IMR-90 (cell line): ENCODE results near the gene MDH1. TPM values are rescaled to one million over a fixed set of nuclear protein-coding genes. Genes with fewer than 3 reads are reported as not detected.

Experiments used
- ATAC-seq: fragments of 200-7000 bp; cut with Tn5 transposase; 2 replicates; pipeline ENCODE4 v1.9.1; 2020; ENCODE audit warnings: low read depth, mild to moderate bottlenecking, moderate library complexity
- BruUV-seq: library from RNA; stranded (reverse); fragments of 400-500 nt; replicated peaks from 2 replicates; lab custom pipeline; 2021; lab: Mats Ljungman, UMichigan
- CTCF ChIA-PET: fragments of 300-600 bp; formaldehyde crosslinking; extraction: SDS; loops from one replicate; lab custom pipeline; 2021; ENCODE audit warnings: antibody characterized with exemption; lab: Yijun Ruan, JAX
- POLR2A ChIA-PET: fragments of 300-600 bp; sonication (Branson Sonifier 250); formaldehyde crosslinking; loops from one replicate; lab custom pipeline; 2022; ENCODE audit warnings: antibody characterized with exemption; ENCODE audit not compliant: unreplicated experiment; lab: Charles Lee
- DNase-seq: peaks from one replicate; pipeline ENCODE4 v3.0.0; 2013
- H2AFZ ChIP-seq: replicated peaks from 2 replicates; pipeline ENCODE3; 2013; ENCODE audit warnings: low read length, mild to moderate bottlenecking; ENCODE audit not compliant: poor library complexity
- H2AK5ac ChIP-seq: 2 replicates; pipeline ENCODE4 v1.6.1; 2013; ENCODE audit warnings: low read depth, low read length, inconsistent platforms
- H2AK9ac ChIP-seq: replicated peaks from 2 replicates; pipeline ENCODE3; 2013; ENCODE audit warnings: mild to moderate bottlenecking, low read depth, low read length, moderate library complexity; ENCODE audit not compliant: poor library complexity
- H2BK120ac ChIP-seq: 2 replicates; pipeline ENCODE4 v1.6.1; 2013; ENCODE audit warnings: low read depth, low read length, inconsistent platforms
- H2BK15ac ChIP-seq: 3 replicates; pipeline ENCODE4 v1.6.1; 2013; ENCODE audit warnings: low read depth, low read length, inconsistent platforms
- H2BK20ac ChIP-seq: 2 replicates; pipeline ENCODE4 v1.6.1; 2013; ENCODE audit warnings: low read depth, mild to moderate bottlenecking, inconsistent platforms, low read length, moderate library complexity
- H2BK5ac ChIP-seq: 2 replicates; pipeline ENCODE4 v1.6.1; 2013; ENCODE audit warnings: mild to moderate bottlenecking, low read depth, low read length, inconsistent platforms; ENCODE audit not compliant: poor library complexity, severe bottlenecking
- H3K14ac ChIP-seq: replicated peaks from 2 replicates; pipeline ENCODE4 v1.6.1; 2013; ENCODE audit warnings: low read depth, low read length, inconsistent platforms
- H3K18ac ChIP-seq: 2 replicates; pipeline ENCODE4 v1.6.1; 2013; ENCODE audit warnings: low read depth, low read length, control low read depth
- H3K23ac ChIP-seq: 2 replicates; pipeline ENCODE4 v1.6.1; 2013; ENCODE audit warnings: low read depth, low read length, inconsistent platforms
- H3K27ac ChIP-seq: 2 replicates; pipeline ENCODE4 v1.5.1; 2013; ENCODE audit warnings: mild to moderate bottlenecking, control low read depth, low read length; ENCODE audit not compliant: insufficient read depth
- H3K27me3 ChIP-seq: 2 replicates; pipeline ENCODE4 v1.6.1; 2013; ENCODE audit warnings: low read length; ENCODE audit not compliant: control insufficient read depth, insufficient read depth
- H3K36me3 ChIP-seq: 2 replicates; pipeline ENCODE4 v1.6.1; 2013; ENCODE audit warnings: low read length, mixed read lengths; ENCODE audit not compliant: control insufficient read depth, insufficient read depth
- H3K4ac ChIP-seq: 2 replicates; pipeline ENCODE4 v1.6.1; 2013; ENCODE audit warnings: low read depth, low read length, inconsistent platforms
- H3K4me1 ChIP-seq: 2 replicates; pipeline ENCODE4 v1.6.1; 2013; ENCODE audit warnings: low read length, mixed read lengths; ENCODE audit not compliant: control insufficient read depth, insufficient read depth
- H3K4me2 ChIP-seq: 2 replicates; pipeline ENCODE4 v1.6.1; 2013; ENCODE audit warnings: low read depth, mild to moderate bottlenecking, control low read depth, low read length, moderate library complexity
- H3K4me3 ChIP-seq: 2 replicates; pipeline ENCODE4 v1.5.1; 2013; ENCODE audit warnings: low read depth, mild to moderate bottlenecking, control low read depth, low read length, moderate library complexity; ENCODE audit not compliant: insufficient read depth
- H3K56ac ChIP-seq: 2 replicates; pipeline ENCODE4 v1.6.1; 2013; ENCODE audit warnings: low read length, inconsistent platforms; ENCODE audit not compliant: insufficient read depth; ENCODE audit errors: extremely low read depth
- H3K79me1 ChIP-seq, 2 experiments: 2 replicates each; pipeline ENCODE4 v1.6.1; 2013; ENCODE audit warnings: low read length in 2 of 2, inconsistent platforms in 1 of 2, low read depth in 1 of 2
- H3K9ac ChIP-seq: 2 replicates; pipeline ENCODE4 v1.6.1; 2013; ENCODE audit warnings: low read depth, low read length, control low read depth
- H3K9me1 ChIP-seq: 2 replicates; pipeline ENCODE4 v1.6.1; 2013; ENCODE audit warnings: low read length, inconsistent platforms; ENCODE audit not compliant: insufficient read depth
- H3K9me3 ChIP-seq: 2 replicates; pipeline ENCODE4 v1.6.1; 2013; ENCODE audit warnings: low read length; ENCODE audit not compliant: control insufficient read depth, insufficient read depth
- H4K20me1 ChIP-seq: 2 replicates; pipeline ENCODE4 v1.6.1; 2013; ENCODE audit warnings: low read length, inconsistent platforms; ENCODE audit not compliant: insufficient read depth
- H4K5ac ChIP-seq: 2 replicates; pipeline ENCODE4 v1.6.1; 2013; ENCODE audit warnings: mild to moderate bottlenecking, low read depth, low read length, control low read depth
- H4K8ac ChIP-seq, 2 experiments: 2 replicates each; pipeline ENCODE4 v1.6.1; 2013; ENCODE audit warnings: low read depth in 2 of 2, low read length in 2 of 2, control low read depth in 1 of 2, inconsistent platforms in 1 of 2
- H4K91ac ChIP-seq: 2 replicates; pipeline ENCODE4 v1.6.1; 2013; ENCODE audit warnings: low read depth, low read length, inconsistent platforms; ENCODE audit not compliant: insufficient read depth
- ELK1 ChIP-seq: fragments of 150-350 bp; IDR thresholded peaks from 2 replicates; pipeline ENCODE4 v1.6.1; 2016; ENCODE audit warnings: low read depth, mild to moderate bottlenecking, low read length, moderate library complexity, borderline replicate concordance
- MAFK ChIP-seq: IDR thresholded peaks from 2 replicates; pipeline ENCODE4 v1.6.1; 2012; ENCODE audit warnings: low read depth, low read length, improper control_type of control experiment
- MXI1 ChIP-seq: IDR thresholded peaks from 2 replicates; pipeline ENCODE4 v1.6.1; 2012; ENCODE audit warnings: low read depth, mild to moderate bottlenecking, low read length, moderate library complexity, borderline replicate concordance
- RCOR1 ChIP-seq: IDR thresholded peaks from 2 replicates; pipeline ENCODE4 v1.6.1; 2012; ENCODE audit warnings: mild to moderate bottlenecking, low read length, improper control_type of control experiment; ENCODE audit not compliant: insufficient replicate concordance
- SMC3 ChIP-seq: fragments of 150-350 bp; IDR thresholded peaks from 2 replicates; pipeline ENCODE4 v1.6.1; 2016; ENCODE audit warnings: low read depth, mild to moderate bottlenecking, antibody characterized with exemption, low read length, moderate library complexity
- WGBS, 2 experiments: methylation state at CpG; one replicate each; pipeline versions ENCODE4 v1.1.5 to v1.1.7; 2013; ENCODE audit warnings: missing lambda C conversion rate in 2 of 2; ENCODE audit not compliant: insufficient read length in 1 of 2; ENCODE audit errors: extremely low coverage in 2 of 2; 5-methylcytosine and 5-hydroxymethylcytosine counted together
- dilution Hi-C: fragments of 300-500 bp; cut with HindIII; formaldehyde crosslinking; loops from one replicate; pipeline ENCODE4 v1.14.3; 2018; ENCODE audit warnings: low sequenced_read_pairs; ENCODE audit not compliant: unreplicated experiment
- in situ Hi-C: fragments of 300-500 bp; cut with MboI; formaldehyde crosslinking; loops from 3 replicates; pipeline ENCODE4 v1.14.3; 2019; ENCODE audit warnings: low sequenced_read_pairs, inconsistent platforms, mixed read lengths
- intact Hi-C: fragments of 100-400 bp; cut with micrococcal nuclease; formaldehyde crosslinking; loops from 2 replicates; pipeline ENCODE4 v1.10.0; 2022
- polyA plus RNA-seq, 3 experiments: library from polyadenylated mRNA; depleted of rRNA; stranded (reverse); fragments of >200 nt; gene quantifications; 2 replicates each; pipeline ENCODE4 v1.2.3, GENCODE V29; 2012; ENCODE audit warnings: low replicate concordance in 1 of 3
- total RNA-seq: library from RNA; depleted of rRNA; stranded (reverse); fragments of >200 nt; gene quantifications from 2 replicates; pipeline ENCODE4 v1.2.3, GENCODE V29; 2012

MDH1 gene
- total and polyA plus RNA-seq, 2 of the 4 experiments (the other 2 are of a cell fraction): 195 to 248 TPM

GRCh38 chr2:63578767-63579166 lies 10.0 kb upstream of the MDH1 start:
- Histone ChIP-seq H3K4me3 (no peak overlapping the region), H3K23ac (no peak overlapping the region), H3K4me1 (no peaks in the 10 kb centered on the region), H4K8ac (no peak overlapping the region), H2BK5ac (no peak overlapping the region), H2BK120ac (no peak overlapping the region), H3K79me1 (peaks cover 4 to 9% of the 10 kb centered on the region in 2 experiments; a peak in 1 of 4 replicates), H3K18ac (no peak overlapping the region), H3K4me2 (no peak overlapping the region), H3K36me3 (no peaks in the 10 kb centered on the region), H4K5ac (no peak overlapping the region), H4K20me1 (no peaks in the 10 kb centered on the region), H2AK9ac (no peak overlapping the region), H3K56ac (no peak overlapping the region), H3K14ac (no peak overlapping the region), H2BK20ac (no peak overlapping the region), H3K27me3 (no peaks in the 10 kb centered on the region), H3K9me3 (no peaks in the 10 kb centered on the region), H3K9ac (no peak overlapping the region), H2BK15ac (no peak overlapping the region), H2AK5ac (no peak overlapping the region), H3K27ac (no peak overlapping the region), H3K9me1 (no peaks in the 10 kb centered on the region), H4K91ac (no peak overlapping the region), H2AFZ (no peak overlapping the region), H3K4ac (no peak overlapping the region)
- CTCF ChIA-PET: interaction anchor here (1.0 kb wide), 1 partner anchor 10 kb away, joined by 3 read pairs; the partner anchor contains the start of genes MDH1 and WDPCP
- dilution Hi-C loops (no loop called here), in situ Hi-C loops (no loop called here), intact Hi-C loops (no loop called here)
- no CpG with 5 or more reads among the region's 3 CpGs for WGBS, 2 experiments
- TF ChIP-seq MXI1 (no peak), ELK1 (no peak), MAFK (no peak), RCOR1 (no peak), SMC3 (no peak)
- BruUV-seq: no TSS peak
- no peak for DNase-seq
- no peak for ATAC-seq
- POLR2A ChIA-PET: no interaction called here
